ENCODE measurements around the gene PTGER1. TPM values are rescaled to one million over a fixed set of nuclear protein-coding genes. Genes with fewer than 3 reads are reported as not detected.

The PTGER1 gene
- total RNA-seq, 1 donor from 2014 or later = 0.39 TPM

DNA sequence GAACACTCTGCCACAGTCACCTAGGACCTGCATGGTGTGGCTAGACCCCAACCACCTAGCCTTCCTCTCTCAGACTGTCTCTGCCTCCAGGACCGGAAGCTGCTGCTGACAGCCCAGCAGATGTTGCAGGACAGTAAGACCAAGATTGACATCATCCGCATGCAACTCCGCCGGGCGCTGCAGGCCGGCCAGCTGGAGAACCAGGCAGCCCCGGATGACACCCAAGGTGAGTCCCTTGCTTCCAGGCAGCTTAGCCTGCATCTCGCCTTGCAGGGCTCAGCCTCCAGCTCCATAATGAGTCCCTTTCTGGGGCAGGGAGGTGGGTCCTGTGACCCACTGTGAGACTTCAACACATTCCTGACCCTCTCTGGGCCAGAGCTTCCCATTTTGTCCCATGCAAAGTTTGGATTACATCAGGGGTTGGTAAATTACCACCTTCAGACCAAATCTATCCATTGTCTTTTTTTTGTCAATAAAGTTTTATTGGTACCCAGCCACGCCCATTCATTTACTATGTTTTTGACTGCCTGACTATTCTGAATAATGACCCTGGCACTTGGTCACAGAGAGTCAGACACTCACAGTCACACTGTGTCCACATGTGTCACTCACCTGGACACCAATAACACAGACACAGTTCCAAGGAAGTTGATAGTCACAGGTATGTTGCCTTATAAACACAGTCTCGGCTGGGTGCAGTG lies 28.7 kb downstream of the PTGER1 start:
- intact Hi-C loops (cut with micrococcal nuclease) = no loop called here

DNA sequence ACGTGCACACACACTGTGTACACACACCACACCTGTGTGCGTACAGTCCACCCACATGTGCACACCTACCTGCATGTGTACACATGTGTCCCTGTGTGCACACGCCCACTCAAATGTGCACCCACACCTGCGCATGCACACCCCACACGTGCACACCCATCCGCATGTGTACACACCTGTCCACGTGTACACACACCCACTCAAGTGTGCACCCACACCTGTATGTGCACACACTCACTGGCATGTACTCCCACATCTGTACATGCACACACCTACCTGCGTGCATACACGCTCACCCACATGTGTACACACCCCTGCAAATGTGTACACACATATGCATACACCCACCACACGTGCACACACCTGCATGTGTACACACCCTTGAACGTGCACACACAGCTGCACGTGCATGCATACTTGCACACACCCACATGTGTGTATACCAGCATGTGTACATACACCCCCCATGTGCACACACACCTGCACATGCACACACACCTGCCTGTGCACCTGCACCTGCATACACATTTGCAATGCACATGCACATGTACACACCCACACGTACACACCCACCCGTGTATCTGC lies 31.4 kb downstream of the PTGER1 start:
- intact Hi-C loops (cut with micrococcal nuclease) = no loop called here

DNA sequence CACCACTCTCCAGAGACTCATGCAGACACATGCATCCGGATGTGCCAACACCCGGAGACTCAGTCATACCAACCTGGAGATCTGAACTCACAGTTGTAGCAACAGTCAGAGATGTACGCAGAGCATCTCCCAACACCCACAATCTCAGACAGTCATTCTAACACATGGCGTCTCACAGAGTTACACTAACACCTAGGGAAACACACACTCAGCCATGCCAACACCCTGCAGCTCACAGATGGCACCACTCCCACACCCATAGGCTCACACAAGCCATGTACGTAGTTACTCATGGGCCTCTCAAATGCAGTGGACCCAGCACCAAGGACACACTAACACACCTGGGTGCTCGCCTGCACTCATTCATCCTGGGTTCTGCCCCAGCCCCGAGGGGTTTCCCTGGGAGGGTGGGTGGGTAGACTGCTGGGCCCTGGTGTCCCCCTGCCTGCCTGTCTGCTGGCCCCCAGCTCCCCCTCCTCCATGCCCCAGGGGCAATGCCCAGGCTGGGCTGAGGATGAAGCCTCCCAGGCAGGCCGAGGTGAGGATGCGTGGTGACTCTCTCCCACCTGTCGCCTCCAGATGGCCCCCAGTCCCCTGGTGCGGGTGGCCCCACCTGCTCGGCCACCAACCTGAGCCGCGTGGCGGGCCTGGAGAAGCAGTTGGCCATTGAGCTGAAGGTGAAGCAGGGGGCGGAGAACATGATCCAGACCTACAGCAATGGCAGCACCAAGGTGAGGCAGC lies 32.1 kb downstream of the PTGER1 start:
- intact Hi-C loops (cut with micrococcal nuclease) = no loop called here

DNA sequence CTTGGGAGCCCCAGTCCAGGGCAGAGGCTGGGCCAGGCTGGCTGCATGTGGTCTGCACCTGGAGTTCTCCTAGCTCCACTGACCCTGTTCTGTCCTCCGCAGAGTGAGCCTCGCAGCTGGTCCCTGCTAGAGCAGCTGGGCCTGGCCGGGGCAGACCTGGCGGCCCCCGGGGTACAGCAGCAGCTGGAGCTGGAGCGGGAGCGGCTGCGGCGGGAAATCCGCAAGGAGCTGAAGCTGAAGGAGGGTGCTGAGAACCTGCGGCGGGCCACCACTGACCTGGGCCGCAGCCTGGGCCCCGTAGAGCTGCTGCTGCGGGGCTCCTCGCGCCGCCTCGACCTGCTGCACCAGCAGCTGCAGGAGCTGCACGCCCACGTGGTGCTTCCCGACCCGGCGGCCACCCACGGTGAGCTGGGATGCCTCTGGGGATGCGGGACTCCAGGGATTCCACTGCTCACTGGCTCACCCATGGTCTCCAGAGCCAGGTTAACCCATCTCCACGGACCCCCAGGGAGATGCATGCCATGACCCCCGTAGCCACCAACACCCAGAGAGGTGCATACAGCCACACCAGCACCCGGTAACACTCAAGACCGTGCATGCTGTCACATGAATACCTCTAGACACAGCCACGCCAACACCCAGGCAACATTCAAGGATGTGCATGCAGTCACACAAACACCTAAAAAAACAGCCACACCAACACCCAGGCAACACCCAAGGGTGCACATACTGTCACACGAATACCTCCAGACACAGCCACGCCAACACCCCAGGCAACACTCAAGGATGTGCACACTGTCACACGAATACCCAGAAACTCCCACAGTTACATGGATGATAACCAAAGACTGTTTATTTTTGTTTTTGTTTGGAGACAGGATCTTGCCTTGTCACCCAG lies 33.9 kb downstream of the PTGER1 start:
- intact Hi-C loops (cut with micrococcal nuclease) = no loop called here

DNA sequence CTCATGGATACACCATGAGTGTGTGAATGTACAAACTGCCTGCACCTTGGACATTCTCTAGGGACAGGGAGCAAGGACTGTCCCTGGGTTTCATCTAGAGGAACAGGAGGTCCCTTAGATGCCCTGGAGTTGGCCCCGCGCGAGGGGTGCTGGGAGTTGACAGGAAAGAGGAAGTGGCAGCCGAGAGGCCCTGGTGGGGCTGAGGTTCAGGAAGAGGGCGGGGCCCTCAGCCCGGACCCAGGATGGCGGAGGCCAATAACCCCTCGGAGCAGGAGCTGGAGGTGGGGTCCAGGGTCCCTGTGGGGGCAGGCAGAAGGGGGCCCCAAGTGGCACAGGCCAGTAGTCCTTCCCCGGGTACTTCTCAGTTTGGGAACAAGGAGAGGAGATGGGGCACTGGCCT lies 35.1 kb downstream of the PTGER1 start:
- intact Hi-C loops (cut with micrococcal nuclease) = loop anchor here (1.0 kb wide), 2 partner anchors 8 to 10 kb away; no protein-coding TSS in a partner anchor

DNA sequence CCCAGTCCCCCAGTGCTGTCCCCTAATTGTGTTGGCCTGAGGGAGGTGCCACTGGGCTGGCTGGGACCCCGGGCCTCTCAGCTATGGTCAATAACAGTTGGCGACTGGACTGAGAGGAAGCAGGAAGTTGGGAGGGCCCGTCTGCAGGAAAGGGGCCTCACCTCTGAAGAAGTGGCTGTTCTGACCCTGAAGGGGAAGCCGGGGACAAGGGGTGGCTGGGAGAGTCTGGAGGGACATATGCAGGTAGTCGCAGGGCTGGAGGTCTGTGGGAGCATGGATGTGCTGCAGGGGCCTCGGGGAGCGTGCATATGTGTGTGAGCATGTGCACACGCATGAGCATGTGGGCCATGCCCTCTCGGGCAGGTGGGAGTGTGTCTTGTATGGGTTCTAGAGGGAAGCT lies 36.1 kb downstream of the PTGER1 start:
- intact Hi-C loops (cut with micrococcal nuclease) = no loop called here

DNA sequence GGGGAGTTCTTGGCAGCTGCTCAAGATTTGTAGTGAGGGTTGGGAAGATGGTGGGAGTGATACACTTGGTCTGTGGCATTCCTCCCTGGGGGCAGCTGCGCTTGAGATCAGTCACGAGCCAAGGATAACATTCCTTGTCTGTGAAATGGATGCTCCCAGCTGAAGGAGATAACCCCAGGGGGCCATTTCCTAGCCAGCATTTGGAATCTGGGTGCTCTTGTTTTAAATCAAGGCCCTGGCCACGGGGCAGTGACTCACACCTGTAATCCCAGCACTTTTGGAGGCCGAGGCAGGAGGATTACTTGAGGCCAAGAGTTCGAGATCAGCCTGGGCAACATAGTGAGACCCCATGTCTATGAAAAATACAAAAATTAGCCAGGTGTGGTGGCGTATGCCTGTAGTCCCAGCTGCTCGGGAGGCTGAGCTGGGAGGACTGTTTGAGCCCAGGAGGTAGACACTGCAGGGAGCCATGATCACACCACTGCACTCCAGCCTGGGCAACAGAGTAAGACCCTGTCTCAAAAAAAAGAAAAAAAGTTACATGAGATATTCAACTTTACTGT lies 37.5 kb downstream of the PTGER1 start:
- intact Hi-C loops (cut with micrococcal nuclease) = no loop called here

DNA sequence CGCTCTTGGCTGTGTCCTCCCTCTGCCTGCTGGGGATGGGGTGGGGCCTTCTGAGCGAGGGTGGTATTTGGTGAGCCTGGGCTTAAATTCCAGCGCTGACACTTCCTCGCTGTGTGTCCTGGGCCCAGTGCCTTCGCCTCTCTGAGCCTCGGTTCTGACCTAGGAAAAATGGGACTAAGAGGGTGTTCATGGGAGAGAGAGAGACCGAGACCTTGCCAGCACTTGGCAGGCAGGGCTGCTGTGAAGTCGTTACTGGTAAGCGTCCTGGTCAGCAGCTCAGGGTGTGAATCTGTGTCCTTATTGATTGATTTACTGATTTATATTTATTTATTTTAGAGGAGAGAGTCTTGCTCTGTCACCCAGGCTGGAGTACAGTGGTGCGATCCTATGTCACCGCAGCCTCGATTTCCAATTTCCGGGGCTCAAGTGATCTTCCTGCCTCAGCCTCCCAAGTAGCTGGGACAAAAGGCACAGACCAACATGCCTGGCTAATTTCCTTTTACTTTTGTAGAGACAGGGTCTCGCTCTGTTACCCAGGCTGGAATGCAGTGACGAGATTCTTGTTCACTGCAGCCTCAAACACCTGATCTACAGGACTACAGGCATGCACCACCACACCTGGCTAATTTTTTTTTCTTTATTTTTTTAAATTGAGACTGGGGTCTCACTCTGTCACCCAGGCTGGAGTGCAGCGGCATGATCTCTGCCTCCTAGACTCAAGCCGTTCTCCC lies 39.7 kb downstream of the PTGER1 start:
- intact Hi-C loops (cut with micrococcal nuclease) = no loop called here

DNA sequence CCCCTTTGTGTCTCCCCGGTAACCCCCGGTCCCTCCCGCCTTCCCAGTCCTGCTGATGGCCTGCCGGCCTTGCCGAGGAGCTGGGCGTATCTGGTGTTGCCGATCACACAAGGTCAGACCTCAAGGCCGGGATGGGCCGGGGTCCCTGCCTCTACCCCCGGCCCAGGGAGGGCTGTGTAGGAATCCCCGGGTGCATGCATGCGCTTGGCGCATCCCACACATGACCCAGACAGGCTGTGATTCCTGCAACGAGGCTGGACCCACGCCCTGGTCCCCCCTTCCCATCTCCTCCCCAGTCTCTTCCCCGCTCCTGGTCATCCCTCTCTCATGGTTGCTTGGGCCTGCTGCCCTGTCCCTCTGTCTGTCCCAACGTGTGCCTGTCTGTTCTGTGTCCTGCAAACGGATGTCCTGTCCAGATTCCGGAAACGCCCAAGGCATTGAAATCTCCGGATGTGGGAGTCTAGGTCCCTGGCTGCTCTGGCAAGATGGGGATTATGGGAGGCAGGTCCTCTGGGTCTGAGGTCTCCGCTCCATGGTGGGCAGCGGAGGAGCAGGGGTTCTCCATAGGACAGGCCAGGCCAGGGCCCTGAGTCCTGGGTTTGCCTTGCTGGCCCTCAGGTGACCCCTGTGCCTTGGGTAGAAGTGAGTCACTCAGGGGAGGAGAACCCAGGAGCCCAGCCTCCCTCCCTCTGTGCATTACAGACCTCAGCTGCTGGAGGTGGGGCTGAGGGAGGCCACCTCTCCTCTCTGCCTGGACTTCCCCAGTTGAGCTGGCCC lies 40.4 kb downstream of the PTGER1 start:
- intact Hi-C loops (cut with micrococcal nuclease) = no loop called here

DNA sequence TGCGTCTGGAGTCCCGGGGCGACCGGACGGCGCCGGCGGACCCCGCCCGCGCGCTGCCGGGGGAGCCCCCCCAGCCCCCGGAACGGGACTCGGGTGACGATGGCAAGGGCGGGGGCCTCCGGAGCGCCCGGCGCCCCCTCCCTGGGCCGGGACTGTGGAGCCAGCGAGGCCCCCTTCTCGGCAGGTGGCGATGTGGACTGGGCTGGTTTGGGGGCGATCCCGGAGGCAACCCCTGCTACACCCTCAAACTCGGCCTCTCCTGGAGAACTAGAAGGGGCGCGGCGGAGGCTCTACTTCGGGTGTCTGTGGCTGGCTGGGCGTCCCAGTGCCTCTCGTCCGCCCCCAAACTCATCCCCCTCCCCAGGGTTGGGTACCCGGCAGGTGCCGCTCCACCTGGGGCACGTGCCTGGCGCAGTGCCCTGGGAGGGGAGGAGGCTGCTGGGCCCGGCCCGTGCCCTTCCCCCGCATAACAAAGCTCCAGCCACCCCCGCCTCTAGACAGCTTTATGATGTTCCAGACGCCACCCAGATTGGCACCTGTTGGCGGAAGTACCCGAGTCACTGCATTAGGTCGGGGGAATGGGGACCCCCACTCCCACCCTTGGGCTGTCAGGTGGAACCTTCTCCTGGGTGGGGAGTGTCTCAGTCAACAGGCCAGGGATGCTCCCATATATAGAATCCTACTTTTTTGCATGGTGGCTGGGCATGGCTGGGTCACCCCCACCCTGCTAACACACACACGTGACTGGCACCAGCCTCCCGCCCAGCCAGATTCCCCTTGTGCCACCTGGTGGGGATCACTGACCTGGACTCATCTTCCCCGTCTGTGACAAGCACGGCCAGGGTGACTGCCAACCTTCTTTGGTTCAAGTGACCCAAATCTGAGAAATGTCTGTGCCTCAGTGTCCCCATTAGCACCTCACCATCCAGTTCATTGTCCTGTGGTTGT lies 41.3 kb downstream of the PTGER1 start:
- intact Hi-C loops (cut with micrococcal nuclease) = no loop called here

DNA sequence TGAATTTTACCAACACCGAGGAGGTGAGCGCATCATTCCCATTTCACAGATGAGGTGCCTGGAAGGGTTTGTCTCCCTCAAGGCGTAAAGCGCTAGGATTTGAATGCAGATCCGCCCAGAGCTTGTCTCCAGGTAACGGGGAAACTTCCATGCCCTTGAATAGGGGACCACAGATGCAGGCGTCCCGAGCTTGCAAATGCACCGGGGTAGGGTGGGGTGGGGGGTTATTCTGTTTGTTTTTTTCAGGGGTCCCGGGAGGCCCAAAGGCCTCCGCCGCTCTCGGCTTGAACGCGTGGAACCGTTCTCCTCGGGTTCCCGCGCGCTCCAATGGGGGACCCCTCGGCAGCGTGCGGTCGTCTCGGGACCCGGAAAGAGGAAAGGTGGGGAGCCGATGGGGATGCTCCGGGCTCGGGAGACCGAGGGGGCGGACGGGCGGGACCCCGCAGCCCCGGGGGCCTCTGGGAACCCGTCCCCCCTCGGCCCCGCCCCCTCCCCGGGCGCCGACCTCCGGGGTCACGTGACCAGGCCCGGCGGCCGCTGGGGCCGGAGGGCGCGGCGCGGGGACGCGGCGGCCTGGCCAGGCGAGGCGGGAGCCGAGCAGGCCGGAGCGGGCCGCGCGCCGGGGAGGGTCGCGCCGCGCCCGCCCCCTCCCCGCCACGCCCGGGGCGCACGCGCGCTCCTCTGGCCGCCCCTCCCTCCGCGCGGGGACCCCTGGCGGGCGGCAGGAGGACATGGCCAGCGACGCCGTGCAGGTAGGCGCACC lies 42.2 kb downstream of the PTGER1 start, which contains the start of gene PKN1:
PKN1 (plus strand) TSS at position 516 of the 763 bp plus-strand sequence; CDS start at position 732, 216 bp downstream.
- intact Hi-C loops (cut with micrococcal nuclease) = loop anchor here (1.0 kb wide), 4 partner anchors 7 to 53 kb away; partner anchors contain the start of gene DDX39A

DNA sequence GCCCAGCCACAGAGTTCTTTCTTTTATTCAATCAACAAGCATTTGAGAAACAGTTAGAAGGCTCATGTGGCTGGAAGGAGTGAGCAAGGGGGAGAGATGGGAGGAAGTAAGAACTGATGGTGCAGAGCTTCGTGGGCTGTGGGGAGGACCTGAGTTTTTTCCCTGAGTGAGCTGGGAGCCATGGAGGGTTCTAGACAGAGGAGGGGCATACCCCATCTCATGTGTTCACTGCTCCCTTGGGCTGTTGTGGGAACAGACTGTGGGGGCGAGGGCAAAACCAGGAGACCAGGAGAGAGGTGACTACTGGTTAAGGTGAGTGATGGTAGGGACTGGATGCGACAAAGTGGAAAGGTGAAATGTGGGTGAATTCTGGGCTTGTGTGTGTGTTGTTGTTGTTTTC lies 44.4 kb downstream of the PTGER1 start:
- intact Hi-C loops (cut with micrococcal nuclease) = no loop called here

DNA sequence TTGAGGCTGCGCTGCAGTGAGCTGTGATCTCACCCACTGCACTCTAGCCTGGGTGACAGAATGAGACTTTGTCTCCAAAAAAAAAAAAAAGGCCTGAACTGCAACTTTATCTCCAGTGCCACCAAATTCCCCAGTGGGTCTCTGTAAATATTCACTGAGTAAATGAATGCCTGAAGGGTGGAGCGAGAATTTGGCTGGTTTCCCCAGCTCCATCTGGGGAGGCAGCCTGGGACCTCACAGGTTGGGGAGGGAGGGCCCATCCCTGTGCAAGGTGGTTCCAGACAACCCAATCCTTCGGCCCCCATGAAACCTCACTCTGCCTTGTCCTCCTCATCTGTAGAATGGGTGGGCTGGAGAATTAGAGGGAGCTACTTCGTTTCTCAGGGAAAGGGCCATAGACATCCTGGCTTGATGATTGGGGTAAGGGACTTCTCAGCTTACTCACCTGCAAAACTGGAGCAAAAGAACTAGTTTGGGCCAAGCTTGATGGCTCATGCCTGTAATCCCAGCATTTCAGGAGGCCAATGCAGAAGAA lies 46.2 kb downstream of the PTGER1 start:
- intact Hi-C loops (cut with micrococcal nuclease) = no loop called here

DNA sequence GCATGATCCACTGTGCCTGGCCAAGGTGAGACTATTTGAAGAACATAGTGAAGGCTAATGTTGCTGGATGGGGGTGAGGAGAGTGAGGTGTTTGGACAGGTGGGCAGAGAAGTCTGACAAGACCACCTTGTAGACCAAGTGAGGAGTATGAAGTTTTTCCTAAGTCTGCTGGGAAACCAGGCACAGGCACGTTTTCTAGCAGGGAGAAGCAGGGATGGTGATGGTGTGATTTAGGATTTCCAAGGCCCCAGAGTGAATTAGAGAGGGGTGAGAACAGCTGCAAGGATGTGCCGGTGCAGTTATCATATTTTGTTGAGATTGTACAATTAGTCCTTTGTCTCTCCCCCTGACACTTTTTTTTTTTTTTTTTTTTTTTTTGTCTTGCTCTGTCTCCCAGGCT lies 47.7 kb downstream of the PTGER1 start:
- intact Hi-C loops (cut with micrococcal nuclease) = no loop called here

DNA sequence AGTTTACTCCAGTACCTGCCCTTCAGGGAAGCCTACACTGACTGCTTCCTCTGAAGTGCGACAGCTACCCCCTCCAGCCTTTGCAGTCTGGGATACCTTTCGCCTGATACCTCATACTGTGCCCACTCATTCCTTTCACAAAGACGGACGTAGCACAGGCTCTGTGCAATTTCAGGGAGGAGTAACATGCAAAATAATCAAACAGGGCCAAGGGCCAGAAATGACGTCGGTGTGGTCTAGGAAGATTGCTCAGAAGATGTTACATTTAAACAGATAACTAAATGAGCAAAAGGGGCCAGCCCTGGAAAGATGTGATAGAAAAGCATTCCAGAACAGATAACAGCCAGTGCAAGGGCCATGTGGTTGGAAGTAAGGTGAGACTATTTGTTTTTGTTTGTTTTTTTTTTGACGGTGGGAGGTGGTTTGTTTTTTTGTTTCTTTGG lies 49.4 kb downstream of the PTGER1 start:
- intact Hi-C loops (cut with micrococcal nuclease) = no loop called here

Measured in T-helper 1 cell treated with Interleukin-12 subunit alpha and Interleukin-12 subunit beta and Interleukin-4 antibody, amounts not matched to agents 30 ng/mL and 1 ng/mL, for 36 hours (primary cell).